Glomerular endothelial cell (primary cell): ENCODE measurements around the gene SCO2. TPM values are rescaled to one million over a fixed set of nuclear protein-coding genes. Genes with fewer than 3 reads are reported as not detected.

Experiments used
- DNase-seq: peaks from one replicate; pipeline ENCODE4 v3.0.0-alpha.2; 2011; ENCODE audit warnings: low read depth, low spot score; ENCODE audit errors: extremely low read depth
- total RNA-seq: library from RNA; depleted of rRNA; stranded (reverse); fragments of >200 nt; gene quantifications from 2 replicates; pipeline ENCODE4 v1.2.3, GENCODE V29; 2015

Gene SCO2
- total RNA-seq, 1 donor from 2014 or later, result 7.3 TPM

DNA sequence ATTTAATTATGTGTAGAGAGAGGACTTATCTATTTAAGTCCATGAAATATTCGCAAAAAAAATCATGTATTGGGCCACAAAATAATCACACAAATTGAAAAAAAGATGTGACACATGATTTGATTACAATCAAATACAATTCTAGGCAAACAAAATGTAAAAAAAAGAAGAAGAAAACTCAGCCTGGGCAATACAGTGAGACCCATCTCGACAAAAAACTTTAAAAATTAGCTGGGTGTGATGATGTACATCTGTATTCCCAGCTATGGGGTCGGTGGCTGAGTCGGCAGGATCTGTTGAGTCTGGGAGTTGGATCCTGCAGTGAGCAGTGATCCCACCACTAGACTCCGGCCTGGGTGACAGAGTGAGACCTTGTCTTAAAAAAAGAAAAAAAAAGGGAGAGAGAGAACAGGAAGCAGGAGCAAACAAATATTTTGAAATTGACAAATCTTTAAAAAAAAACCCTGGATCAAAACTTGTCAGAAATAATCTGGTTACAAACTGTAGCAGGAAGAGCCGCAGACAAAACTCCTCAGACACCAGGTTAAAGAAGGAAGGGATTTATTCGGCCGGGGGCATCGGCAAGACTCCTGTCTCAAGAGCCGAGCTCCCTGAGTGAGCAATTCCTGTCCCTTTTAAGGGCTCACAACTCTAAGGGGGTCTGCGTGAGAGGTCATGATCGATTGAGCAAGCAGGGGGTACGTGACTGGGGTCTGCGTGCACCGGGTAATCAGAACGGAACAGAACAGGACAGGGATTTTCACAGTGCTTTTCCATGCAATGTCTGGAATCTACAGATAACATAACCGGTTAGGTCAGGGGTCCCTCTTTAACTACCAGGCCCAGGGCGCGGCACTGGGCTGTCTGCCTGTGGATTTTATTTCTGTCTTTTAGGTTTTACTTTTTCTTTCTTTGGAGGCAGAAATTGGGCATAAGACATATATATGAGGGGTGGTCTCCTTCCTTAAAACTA lies 7.7 kb upstream of the SCO2 start:
- DNase-seq, result no peak

DNA sequence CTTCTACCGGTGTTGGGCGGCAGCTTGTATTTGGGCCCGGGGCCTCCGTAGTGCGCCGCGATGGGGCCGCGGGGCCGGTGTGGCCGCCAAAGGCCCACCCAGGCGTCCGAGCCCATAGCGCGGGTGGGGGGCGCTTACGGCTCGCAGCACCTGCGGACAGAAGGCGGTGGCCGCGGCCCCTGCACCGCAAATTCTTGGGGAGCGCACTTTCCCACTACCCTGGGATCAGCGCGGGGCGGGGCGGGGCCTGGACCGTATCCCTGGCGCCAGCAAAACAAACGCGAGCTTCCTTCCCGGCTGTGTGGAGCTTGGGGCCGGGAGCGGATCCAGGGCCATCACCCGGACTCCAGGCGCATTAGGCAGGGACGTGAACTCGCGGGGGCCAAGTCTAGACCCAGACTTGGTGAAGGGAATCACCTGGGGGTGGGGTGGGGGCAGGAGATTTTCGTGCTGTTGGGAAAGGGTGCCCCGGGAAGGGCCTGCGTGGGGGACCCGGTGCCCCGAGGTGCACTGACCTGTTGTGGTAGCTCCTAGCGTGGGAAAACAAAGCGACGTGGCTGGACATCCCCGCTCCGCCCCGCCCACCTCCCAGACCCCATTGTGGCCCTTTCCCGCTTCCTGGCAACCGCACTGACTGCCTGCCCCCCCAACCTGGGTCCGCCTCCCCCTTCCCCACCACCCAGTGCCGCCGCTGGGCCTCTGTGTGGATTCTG lies 6.7 kb upstream of the SCO2 start:
- DNase-seq, result no peak

DNA sequence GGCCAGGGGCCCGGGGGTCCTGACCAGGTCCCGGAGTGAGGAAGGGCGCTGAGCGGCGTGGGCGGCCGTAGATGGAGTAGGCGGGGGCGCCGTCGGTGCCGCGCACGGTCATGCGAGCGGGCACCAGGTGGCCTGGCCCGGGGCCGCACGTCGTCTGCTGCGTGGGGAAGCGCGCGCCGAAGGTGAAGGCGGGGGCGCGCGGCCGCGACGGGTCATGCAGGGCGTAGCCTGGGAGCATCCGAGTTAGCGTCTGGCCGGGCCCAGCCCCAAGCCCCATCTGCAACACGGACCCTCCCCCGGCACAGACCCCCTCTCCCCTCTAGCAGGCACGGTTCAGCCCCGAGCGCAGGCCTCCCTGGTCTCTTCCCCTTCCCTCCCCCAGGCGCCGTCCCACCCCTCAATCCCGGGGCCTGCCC lies 6.2 kb upstream of the SCO2 start:
- DNase-seq, result no peak

DNA sequence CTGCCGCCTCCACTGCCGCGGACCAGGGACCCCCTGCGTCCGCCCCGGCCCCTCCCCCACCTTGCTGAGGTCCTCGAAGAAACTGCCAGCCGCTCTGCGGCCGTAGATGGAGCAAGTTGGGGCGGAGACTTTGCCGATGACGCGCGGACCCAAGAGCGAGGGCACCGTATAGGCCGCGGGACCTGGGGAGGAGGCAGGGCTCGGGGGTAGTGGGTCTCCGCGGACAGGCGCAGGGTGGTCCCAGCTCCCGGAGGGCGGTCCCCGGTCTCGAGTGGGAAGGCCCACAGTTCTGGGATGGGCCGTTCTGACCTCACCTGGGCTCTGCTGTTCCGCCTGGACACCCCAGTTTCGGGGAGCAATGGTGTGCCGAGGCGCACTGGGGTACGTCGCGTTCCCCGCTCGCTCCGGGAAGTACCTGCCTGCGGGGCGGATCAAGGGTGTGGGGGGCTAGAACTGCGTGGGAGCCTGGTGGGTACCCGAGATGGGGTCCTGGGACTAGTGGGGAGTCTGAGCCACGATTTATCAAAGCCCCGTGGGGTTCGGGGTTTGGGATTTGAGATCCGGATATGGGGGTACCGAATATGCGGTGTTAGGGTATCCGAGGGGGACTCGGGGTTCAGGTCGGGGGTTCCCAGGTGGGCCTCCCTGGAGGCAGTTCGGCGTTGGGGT lies 5.6 kb upstream of the SCO2 start:
- DNase-seq, result no peak

DNA sequence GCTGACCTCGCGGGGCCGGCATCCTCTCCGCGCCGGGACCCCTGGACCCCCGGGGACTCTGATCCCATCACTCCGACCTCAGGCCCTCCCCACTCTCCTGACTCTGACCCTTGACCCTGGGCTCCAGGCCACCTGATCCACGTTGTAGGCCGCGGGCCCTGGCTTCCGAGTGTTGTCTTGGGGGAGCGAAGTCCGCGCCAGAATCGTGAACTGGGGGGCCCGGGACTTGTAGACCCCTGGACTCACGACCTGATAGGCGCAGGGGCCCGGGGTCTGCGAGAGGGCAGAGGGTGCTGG lies 5.1 kb upstream of the SCO2 start:
- DNase-seq, result no peak

DNA sequence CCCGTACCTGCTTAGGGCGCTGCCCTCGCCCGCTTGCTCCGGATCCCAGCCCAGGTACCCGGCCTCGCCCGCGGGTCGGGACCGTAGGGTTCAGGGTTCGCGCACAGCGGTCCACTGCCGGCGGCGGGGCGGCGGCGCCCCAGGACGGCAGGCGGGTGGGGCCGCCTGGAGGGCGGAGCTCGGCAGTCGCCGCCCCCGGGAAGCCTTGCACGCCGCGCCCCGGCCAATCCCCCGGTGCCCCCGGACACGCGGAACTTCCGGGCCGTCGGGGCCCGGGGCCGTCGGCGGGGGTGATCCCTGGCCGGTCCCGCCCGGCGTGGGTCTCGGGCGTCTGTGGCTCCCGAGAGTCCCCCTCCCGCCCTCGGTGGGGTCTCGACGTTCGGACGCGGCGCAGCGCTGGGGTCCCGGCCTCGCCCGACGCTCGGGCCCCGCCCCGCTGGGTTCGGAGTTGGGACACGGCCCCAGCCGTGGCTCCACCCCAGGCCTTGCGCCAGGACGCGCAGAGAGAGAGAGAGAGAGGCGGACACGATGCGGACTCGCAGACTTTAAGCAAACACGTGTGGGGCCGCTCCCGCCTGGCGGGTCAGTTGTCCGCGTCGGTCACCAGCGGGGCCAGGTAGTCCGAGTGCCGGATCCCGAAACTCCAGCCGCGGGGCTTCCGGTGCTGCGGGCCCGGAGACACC lies 4.6 kb upstream of the SCO2 start, which contains the start of gene TYMP:
TYMP (minus strand) TSS at position 116 of the 683 bp plus-strand sequence. CDS start 303 bp downstream, outside the sequence.
- no peak for DNase-seq

DNA sequence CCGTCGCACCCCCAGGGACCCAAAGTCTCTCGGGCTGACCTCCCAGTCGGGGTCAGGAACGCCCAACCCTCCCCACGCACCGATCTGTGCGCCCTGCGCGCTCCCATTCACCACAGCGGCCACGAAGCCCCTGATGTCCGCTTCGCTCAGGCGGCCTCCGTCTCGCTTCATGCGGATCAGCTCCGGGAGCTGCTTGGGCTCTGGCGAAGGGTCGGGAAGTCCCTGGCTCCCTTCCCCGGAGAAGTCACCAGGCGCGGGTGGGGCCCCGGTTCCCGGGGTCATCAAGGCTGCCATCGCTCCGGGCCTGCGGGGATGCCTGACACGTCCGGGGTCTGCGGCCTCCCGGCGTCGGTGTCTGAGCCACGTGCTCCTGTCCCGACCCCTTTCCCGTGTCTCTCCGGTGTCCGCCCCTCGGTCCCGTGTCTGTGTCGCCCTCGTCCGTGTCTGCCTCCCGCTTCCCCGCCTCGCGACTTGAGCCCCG lies 4.1 kb upstream of the SCO2 start:
- no peak for DNase-seq

DNA sequence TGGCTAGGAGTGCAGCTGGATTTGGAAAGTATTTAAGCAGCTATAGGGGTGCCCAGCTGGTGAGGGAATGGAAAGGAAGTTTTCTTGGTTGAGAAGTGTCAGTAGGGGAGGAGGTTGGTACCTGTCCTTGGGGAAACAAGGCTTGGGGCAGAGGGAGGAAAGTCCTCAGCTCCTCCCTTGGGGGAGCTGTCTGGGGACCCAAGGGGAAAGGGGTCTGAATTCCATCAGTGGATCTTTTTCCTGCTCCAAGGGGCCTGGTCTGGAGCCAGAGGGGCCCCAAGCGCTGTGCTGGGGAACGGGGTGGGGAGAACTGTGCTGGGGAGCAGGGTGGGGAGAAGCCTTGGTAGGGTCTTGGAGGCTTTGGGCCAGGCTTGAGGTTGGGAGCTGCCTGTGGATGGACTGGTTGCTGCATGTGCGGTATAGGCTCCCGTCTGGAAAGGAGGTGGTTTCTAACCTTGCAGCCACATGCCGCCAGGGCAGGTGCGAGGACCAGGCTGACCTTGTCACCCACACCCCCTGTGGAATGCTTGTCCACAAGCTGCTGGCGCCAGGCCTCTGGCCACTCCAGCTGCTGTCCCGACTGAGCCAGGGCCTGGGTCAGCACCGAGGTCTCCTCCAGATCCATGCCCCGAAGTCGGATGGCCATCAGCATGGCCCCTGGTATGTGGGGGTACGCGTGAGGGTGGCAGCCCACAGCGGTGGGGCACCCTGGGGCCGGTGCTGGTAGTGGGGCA lies 3.5 kb upstream of the SCO2 start:
- DNase-seq, result no peak

DNA sequence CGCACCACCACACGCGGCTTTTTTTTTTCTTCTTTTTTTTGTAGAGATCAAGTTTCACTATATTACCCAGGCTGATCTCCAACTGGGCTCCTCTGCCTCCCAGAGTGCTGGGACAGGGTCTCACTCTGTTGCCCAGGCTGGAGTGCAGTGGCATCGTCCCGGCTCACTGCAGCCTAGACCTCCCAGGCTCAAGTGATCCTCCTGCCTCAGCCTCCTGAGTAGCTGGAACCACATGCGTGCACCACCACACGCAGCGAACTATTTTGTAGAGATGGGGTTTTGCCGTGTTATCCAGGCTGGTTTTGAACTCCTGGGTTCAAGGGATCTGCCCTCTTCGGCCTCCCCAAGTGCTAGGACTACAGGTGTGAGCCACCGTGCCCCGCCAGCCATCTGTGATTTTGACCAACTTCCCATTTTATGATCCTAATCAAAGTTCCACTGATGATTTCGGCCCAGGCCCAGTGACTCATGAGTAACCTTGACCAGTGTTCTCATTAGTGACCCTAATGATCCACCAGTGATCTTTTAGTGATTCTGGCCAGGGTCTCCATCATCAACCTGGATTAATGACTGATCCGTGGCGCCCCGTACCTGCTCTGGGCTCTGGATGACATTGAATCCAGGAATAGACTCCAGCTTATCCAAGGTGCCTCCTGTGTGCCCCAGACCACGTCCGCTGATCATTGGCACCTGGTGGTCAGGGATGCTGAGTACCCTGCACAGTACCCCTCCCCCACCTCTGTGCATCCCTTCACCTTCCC lies 2.7 kb upstream of the SCO2 start:
- DNase-seq, result no peak

DNA sequence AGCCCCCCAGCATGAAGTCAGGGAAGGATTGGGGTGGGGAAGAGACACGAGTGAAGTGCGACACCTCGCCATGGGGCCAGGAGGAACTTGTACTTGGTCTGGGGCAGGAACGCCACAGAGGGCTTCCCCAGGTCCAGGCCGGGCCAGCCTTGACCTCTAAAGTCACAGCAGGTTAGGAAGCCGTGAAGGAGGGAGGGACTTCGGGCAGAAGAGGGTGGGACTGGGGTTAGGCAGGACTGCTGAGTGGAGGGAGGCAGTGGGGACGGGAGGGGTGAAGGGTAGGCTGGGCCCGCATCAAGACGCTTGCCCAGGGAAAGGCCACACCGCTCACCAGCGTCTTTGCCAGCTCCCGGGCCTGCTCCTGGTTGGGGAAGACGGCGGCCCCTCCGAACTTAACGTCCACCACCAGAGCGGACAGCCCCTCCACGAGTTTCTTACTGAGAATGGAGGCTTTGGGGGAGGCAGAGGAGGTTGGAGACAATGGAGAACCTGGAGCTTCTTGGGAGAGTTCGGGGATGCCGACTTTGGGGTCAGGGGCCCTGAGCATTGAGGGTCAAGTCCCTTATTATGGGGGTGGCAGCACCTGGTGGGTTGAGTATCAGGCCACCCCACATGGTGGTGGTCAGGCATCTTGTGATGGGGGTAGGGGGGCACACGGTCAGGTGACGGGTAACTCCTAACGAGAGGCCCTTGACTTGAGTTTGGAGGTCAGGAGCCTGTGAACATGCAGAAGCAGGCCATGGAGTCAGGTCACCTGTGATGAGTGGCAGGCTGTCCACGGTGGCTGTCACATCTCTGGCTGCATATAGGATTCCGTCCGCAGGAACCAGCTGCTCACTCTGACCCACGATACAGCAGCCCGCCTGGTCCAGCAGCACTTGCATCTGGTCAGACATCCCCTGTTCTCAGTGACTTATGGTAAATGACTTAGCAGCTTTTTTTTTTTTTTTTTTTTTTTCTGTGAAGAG lies 1.7 kb upstream of the SCO2 start:
- no peak for DNase-seq

DNA sequence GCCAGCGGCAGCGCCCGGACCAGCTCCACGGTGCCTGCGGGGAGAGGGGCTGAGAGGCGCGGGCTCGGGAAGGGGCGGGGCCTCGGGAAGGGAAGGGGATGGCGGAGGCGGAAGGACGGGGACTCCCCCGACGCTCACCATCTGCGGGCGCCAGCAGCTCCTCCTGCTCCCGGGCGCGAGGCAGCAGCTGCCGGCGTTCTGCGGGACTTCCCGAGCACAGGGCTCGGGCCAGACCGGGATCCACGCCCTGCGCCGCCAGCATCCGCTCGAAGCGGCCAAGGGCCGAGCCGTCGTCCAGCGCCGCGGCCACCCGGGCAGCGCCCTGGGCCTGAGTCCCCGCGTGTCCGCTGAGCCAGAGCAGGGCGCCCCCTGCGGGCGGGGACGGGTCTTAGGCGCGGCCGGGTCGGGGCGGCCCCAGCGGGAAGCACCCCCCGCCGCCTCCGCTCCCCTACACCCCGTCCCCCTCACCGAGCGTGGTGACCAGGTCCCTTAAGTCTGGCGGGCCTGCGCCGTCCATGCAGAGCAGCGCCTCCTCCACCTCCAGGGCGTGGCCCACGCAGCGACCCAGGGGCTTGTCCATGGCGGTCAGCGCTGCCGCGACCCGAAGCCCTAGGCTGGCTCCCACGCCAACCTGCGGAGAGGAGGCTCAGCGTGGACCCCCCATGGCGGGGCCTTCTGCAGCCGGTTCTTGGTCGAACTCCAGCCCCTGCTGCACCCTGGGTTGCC lies 873 bp upstream of the SCO2 start:
- DNase-seq, result no peak

DNA sequence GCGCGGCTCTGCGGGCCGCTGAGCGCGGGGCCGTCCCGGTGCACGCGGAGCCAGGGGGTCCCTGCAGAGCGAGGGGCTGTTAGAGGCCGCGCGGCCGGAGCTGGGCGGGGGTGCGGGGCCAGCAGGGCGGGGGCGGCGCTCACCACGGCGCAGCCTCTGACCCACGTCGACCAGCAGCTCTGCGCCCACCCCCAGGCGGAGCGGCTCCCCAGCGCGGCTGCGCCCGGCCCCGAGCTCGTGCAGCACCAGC lies 385 bp upstream of the SCO2 start:
- no peak for DNase-seq

DNA sequence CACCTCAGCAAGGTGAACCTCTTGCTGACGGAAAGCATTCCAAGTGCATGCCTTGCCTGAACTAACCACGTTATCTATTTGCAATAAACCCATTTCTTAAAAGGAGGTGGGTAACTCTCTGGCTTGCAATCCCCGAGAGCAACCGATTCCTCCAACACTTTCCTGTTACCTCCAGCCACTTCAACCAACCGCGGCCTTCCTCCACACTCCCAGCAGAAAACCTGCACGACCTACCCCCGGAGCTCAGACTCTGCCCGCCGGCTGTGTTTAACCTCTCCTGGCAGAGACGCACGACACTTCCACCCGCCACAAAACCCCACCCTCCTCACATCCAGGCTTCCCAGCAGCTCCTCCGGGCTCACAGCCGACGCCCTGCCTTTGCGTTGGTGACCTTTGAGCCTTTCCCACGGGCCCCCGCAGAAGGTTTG lies 708 bp downstream of the SCO2 start:
- no peak for DNase-seq

DNA sequence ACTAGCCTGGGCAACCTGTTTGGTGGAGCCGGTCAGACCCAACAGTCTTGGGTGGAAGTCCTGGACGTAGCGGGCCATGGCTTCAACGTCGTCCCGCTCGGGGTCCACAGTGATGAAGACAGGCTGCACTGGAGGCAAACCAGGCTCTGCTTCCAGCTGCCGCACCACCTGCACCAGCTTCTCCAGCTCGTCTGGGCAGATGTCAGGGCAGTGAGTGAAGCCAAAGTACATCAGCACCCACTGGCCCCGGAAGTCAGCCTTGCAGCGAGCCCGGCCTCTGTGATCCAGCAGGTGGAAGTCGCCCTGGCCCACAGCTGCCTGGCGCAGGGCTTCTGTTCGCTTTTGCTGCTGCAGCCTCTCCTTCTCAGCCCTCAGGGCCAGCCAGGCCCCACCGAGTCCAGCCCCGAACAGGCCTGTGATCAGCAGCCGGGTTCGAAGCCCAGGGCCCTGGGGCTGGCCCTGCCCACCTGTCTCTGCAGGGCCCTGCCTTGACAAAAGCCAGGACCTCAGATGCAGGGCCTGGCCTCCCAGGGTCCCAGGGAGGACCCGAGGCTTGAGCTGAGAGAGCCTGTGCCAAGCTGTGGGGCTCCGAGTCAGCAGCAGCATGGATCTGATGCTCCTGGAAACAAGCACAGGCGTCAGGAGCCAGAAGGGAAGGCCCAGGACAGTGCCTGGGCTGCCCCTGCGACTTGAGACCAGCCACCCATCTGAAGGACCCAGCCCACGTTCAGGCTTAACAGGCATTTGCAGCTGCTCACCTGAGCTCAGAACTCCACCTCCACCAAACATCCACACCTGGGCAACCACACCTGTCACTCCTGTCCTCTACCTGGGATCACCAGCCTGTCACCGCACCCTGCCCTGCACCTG lies 1.4 kb downstream of the SCO2 start:
- DNase-seq, result no peak

DNA sequence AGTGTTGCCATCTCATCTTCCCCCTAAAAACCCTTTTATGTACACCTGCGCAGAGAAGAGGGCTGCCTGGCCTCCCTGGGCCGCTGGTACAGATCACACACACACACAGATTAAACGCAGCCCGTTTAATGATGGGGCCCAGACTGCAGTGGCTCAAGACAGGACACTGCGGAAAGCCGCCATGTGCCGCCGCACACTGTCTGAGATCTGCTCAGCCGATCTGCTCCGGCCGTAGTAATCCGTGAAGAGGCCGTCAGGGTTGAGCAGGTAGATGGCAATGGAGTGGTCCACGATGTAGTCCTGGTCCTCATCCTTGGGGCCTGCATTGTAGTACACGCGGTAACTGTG lies 2.0 kb downstream of the SCO2 start:
- no peak for DNase-seq

DNA sequence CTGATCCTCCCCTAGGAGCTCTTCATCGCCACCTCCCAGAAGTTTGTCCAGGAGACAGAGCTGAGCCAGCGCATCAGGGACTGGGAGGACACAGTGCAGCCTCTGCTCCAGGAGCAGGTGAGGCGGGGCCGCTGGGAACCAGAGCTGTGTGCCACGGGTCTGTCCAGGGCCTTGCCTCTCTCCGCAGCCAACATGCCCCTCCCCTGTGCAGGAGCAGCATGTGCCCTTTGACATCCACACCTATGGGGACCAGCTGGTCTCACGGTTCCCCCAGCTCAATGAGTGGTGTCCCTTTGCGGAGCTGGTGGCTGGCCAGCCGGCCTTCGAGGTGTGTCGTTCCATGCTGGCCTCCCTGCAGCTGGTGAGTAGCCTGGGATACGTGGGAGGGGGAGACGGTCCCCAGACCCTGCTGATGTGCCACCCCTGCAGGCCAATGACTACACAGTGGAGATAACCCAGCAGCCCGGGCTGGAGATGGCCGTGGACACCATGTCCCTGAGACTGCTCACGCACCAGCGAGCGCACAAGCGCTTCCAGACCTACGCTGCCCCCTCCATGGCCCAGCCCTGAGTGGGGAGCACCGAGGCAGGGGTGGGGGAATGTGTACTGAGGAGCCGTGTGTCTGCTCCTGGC lies 2.5 kb downstream of the SCO2 start:
- no peak for DNase-seq
